SK-N-MC (cell line): ENCODE data around the gene ASB3.

Experiments used
- EZH2 ChIP-seq: fragments of 200-600 bp; sonication (generic); IDR thresholded peaks from one replicate; pipeline ENCODE4 v1.6.1; 2017; ENCODE audit warnings: antibody characterized with exemption
- POLR2AphosphoS5 ChIP-seq: IDR thresholded peaks from 2 replicates; pipeline ENCODE4 v1.6.1; 2012; ENCODE audit warnings: mild to moderate bottlenecking, low read depth, low read length, borderline replicate concordance

DNA sequence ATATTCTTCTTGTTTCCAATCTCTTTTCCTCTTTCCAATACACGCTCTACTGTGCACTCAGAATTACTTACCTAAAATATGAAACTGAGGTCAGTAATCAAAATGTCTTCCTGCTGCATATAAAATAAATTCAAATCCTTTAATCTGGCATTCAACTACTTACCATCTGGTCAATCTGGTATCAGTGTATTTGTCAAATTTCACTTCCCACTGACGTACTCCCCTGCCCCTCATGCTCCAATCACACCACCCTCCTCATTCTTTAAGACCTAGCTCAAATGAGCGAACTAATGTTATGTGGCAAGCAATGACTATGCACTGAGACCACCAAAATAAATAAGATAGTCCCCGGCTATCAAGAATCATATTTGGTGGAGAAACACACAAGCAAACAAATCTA, 6.7 kb downstream of the ASB3 start:
- no peak for TF ChIP-seq EZH2
- TF ChIP-seq POLR2AphosphoS5 = no peak
